Endothelial cell of umbilical vein (primary cell): ENCODE data around the gene TRPM8. TPM values are rescaled to one million over a fixed set of nuclear protein-coding genes. Genes with fewer than 3 reads are reported as not detected.

Experiments used
- BruUV-seq: library from RNA; stranded (reverse); fragments of 400-500 nt; replicated peaks from 2 replicates; lab custom pipeline; 2021; lab: Mats Ljungman, UMichigan
- CTCF ChIA-PET: fragments of 300-600, 350-600 bp; sonication (Branson Sonifier 250); formaldehyde crosslinking; loops from one replicate; lab custom pipeline; 2021; ENCODE audit warnings: antibody characterized with exemption, inconsistent platforms; lab: Charles Lee
- POLR2A ChIA-PET: fragments of 300-600, 350-600 bp; sonication (Branson Sonifier 250); formaldehyde crosslinking; loops from one replicate; lab custom pipeline; 2021; ENCODE audit warnings: antibody characterized with exemption, inconsistent platforms; lab: Charles Lee
- DNase-seq: peaks from one replicate; pipeline ENCODE4 v3.0.0-alpha.2; 2011; ENCODE audit warnings: low read depth, low spot score
- FAIRE-seq: peaks from 2 replicates; lab custom pipeline; 2011; peaks lifted over from hg19 to GRCh38; lab: Jason Lieb, UNC
- H2AFZ ChIP-seq: 2 replicates; pipeline ENCODE4 v1.6.0; 2012; ENCODE audit warnings: low read depth, low read length, control low read depth, inconsistent platforms
- H3K27ac ChIP-seq: 2 replicates; pipeline ENCODE4 v1.5.1; 2011; ENCODE audit warnings: low read depth, mild to moderate bottlenecking, control low read depth, low read length, moderate library complexity; ENCODE audit not compliant: insufficient read depth
- H3K27me3 ChIP-seq, 2 experiments: 2 replicates each; pipeline versions ENCODE4 v1.6.0 to v1.6.1; 2011; ENCODE audit warnings: low read length in 2 of 2, mixed read lengths in 1 of 2; ENCODE audit not compliant: control insufficient read depth in 2 of 2, insufficient read depth in 2 of 2
- H3K36me3 ChIP-seq, 2 experiments: 2 replicates in 1 of 2; 3 replicates in 1 of 2; pipeline ENCODE4 v1.5.1; 2011; ENCODE audit warnings: low read length in 2 of 2, mild to moderate bottlenecking in 1 of 2, moderate library complexity in 1 of 2; ENCODE audit not compliant: control insufficient read depth in 2 of 2, insufficient read depth in 2 of 2; ENCODE audit errors: extremely low read depth in 1 of 2
- H3K4me1 ChIP-seq: 3 replicates; pipeline ENCODE4 v1.5.1; 2011; ENCODE audit warnings: mild to moderate bottlenecking, low read length; ENCODE audit not compliant: control insufficient read depth, insufficient read depth; ENCODE audit errors: extremely low read depth
- H3K4me2 ChIP-seq: 2 replicates; pipeline ENCODE4 v1.6.1; 2011; ENCODE audit warnings: low read length, control low read depth, mixed read lengths; ENCODE audit not compliant: insufficient read depth
- H3K4me3 ChIP-seq, 3 experiments: fragments of 200-600 bp in 1 of 3; sonication (generic), shearing (Covaris generic) in 1 of 3; replicated peaks in 1 of 3; 2 replicates each; pipeline ENCODE4 v1.5.1; 2011 to 2016; ENCODE audit warnings: control low read depth in 3 of 3, low read length in 3 of 3, mild to moderate bottlenecking in 2 of 3, inconsistent platforms in 1 of 3, low read depth in 1 of 3, moderate library complexity in 1 of 3; ENCODE audit not compliant: insufficient read depth in 1 of 3
- H3K79me2 ChIP-seq: 2 replicates; pipeline ENCODE4 v1.6.0; 2012; ENCODE audit warnings: low read length, inconsistent platforms; ENCODE audit not compliant: control insufficient read depth, insufficient read depth
- H3K9ac ChIP-seq: replicated peaks from 2 replicates; pipeline ENCODE3; 2011; ENCODE audit warnings: low read length, control low read depth; ENCODE audit not compliant: insufficient read depth; ENCODE audit errors: extremely low read depth
- H3K9me1 ChIP-seq: replicated peaks from 3 replicates; pipeline ENCODE4 v1.6.0; 2011; ENCODE audit warnings: mild to moderate bottlenecking, low read length; ENCODE audit not compliant: control insufficient read depth, insufficient read depth; ENCODE audit errors: extremely low read depth
- H3K9me3 ChIP-seq: replicated peaks from 2 replicates; pipeline ENCODE4 v1.5.1; 2012; ENCODE audit warnings: low read length, inconsistent platforms; ENCODE audit not compliant: control insufficient read depth, insufficient read depth
- H4K20me1 ChIP-seq: replicated peaks from 2 replicates; pipeline ENCODE3; 2011; ENCODE audit warnings: mild to moderate bottlenecking, low read length; ENCODE audit not compliant: control insufficient read depth, insufficient read depth; ENCODE audit errors: extremely low read depth
- CTCF ChIP-seq, 2 donors: IDR thresholded peaks; 1 replicate in 1 of 2; 2 replicates in 1 of 2; pipeline ENCODE4 v1.5.1; 2011; ENCODE audit warnings: low read length in 2 of 2, mild to moderate bottlenecking in 2 of 2, moderate library complexity in 2 of 2, control low read depth in 1 of 2, inconsistent platforms in 1 of 2, low read depth in 1 of 2; ENCODE audit not compliant: insufficient read depth in 1 of 2; ENCODE audit errors: extremely low read depth in 1 of 2
- EZH2 ChIP-seq: IDR thresholded peaks from 2 replicates; pipeline ENCODE4 v1.6.1; 2012; ENCODE audit warnings: borderline replicate concordance, low read depth, mild to moderate bottlenecking, moderate library complexity, low read length, inconsistent platforms; ENCODE audit not compliant: severe bottlenecking
- FOS ChIP-seq: IDR thresholded peaks from 2 replicates; pipeline ENCODE4 v1.6.1; 2011; ENCODE audit warnings: mild to moderate bottlenecking, low read length, moderate library complexity, borderline replicate concordance; ENCODE audit not compliant: insufficient read depth
- GATA2 ChIP-seq: IDR thresholded peaks from 2 replicates; pipeline ENCODE4 v1.7.0; 2011; ENCODE audit warnings: low read depth, mild to moderate bottlenecking, moderate library complexity, mixed read lengths, low read length; ENCODE audit not compliant: insufficient read length, insufficient read depth
- JUN ChIP-seq: IDR thresholded peaks from 2 replicates; pipeline ENCODE4 v1.6.1; 2011; ENCODE audit warnings: borderline replicate concordance, low read depth; ENCODE audit not compliant: insufficient read length, insufficient read depth
- MAX ChIP-seq: IDR thresholded peaks from 2 replicates; pipeline ENCODE4 v1.6.1; 2011; ENCODE audit not compliant: insufficient read depth, insufficient read length
- MYC ChIP-seq: IDR thresholded peaks from one replicate; pipeline ENCODE4 v1.6.1; 2011; ENCODE audit warnings: mild to moderate bottlenecking, low read depth, low read length
- POLR2A ChIP-seq: IDR thresholded peaks from 2 replicates; pipeline ENCODE4 v1.6.1; 2012; ENCODE audit warnings: low read depth, mild to moderate bottlenecking, control low read depth, low read length
- POLR2AphosphoS5 ChIP-seq: IDR thresholded peaks from 2 replicates; pipeline ENCODE4 v1.6.1; 2012; ENCODE audit warnings: low read depth, mild to moderate bottlenecking, control low read depth, low read length, moderate library complexity; ENCODE audit not compliant: insufficient read depth
- dilution Hi-C: fragments of 300-500 bp; cut with MboI; formaldehyde crosslinking; loops from one replicate; pipeline ENCODE4 v1.15.0; 2019; ENCODE audit warnings: low sequenced_read_pairs; ENCODE audit not compliant: extremely low pct_ligation_motif_present
- intact Hi-C: fragments of 100-400 bp; cut with micrococcal nuclease; formaldehyde crosslinking; loops from one replicate; pipeline ENCODE4 v1.10.0; 2022
- polyA plus RNA-seq, 4 experiments: library from polyadenylated mRNA; depleted of rRNA in 3 of 4; stranded (reverse) in 3 of 4; unstranded in 1 of 4; fragments of >200 nt; gene quantifications; 2 replicates each; pipeline versions ENCODE4 v1.2.1 to v1.2.3, GENCODE V29; 2011 to 2012; ENCODE audit warnings: missing spikeins in 1 of 4
- total RNA-seq: library from RNA; stranded (reverse); gene quantifications from 2 replicates; pipeline ENCODE4 v1.2.3, GENCODE V29; 2021

Gene TRPM8
- total and polyA plus RNA-seq, 2 donors (not counting 3 experiments of a cell fraction or from before 2014, with no cell fraction given), result not detected

GRCh38 chr2:234060236-234060635 is 143.1 kb downstream of the TRPM8 start:
- intact Hi-C loops, result loop anchor here (10.0 kb wide), 1 partner anchor 465 kb away; no protein-coding TSS in a partner anchor
- Histone ChIP-seq H2AFZ (no peak overlapping the region), H4K20me1 (no peaks in the 10 kb centered on the region), H3K9me3 (no peaks in the 10 kb centered on the region), H3K27me3 (peaks cover 0 to 4% of the 10 kb centered on the region in 2 experiments), H3K27ac (no peak overlapping the region), H3K9ac (no peak overlapping the region), H3K4me3 (no peak overlapping the region), H3K9me1 (no peaks in the 10 kb centered on the region), H3K4me2 (no peak overlapping the region), H3K4me1 (no peaks in the 10 kb centered on the region), H3K36me3 (no peaks in the 10 kb centered on the region), H3K79me2 (no peaks in the 10 kb centered on the region)
- ChIA-PET POLR2A (no interaction called here), CTCF (no interaction called here)
- DNase-seq, result no peak
- FAIRE-seq, result no peak
- TF ChIP-seq POLR2A, result no peak
- TF ChIP-seq JUN, result no peak
- TF ChIP-seq CTCF (IDR thresholded peaks at IDR 0.05; ENCODE audit: extremely low read depth in 1 of 2, insufficient read depth in 1 of 2, low read depth in 1 of 2, low read length in 2 of 2), result no peak
- no peak for TF ChIP-seq FOS
- no peak for TF ChIP-seq POLR2AphosphoS5
- no peak for TF ChIP-seq MAX
- no peak for TF ChIP-seq EZH2
- TF ChIP-seq GATA2, result no peak
- no peak for TF ChIP-seq MYC
- BruUV-seq, result no TSS peak
- dilution Hi-C loops, result no loop called here
